ENCODE results near the gene CDH16. TPM values are rescaled to one million over a fixed set of nuclear protein-coding genes. Genes with fewer than 3 reads are reported as not detected.

Gene CDH16
- total RNA-seq, 1 donor from 2014 or later: not detected

- Histone ChIP-seq H3K36me3 (no peaks in the 10 kb centered on the region), H3K4me3 (no peak overlapping the region), H3K9me3 (no peaks in the 10 kb centered on the region), H3K27me3 (ENCODE audit: low read depth) (peaks cover 17% of the 10 kb centered on the region), H3K27ac (no peak overlapping the region), H3K4me1 (peaks cover 6% of the 10 kb centered on the region)
- no peak for ATAC-seq
- intact Hi-C loops (cut with DNase I): no loop called here
- TF ChIP-seq CTCF (IDR thresholded peaks at IDR 0.05): no peak
- DNase-seq: no peak
Observed at GRCh38 chr16:66953462-66954096, 34.9 kb upstream of the CDH16 start.

GRCh38 chr16:66952430-66953110, 33.9 kb upstream of the CDH16 start:
- ATAC-seq (no peak), DNase-seq (no peak)
- Histone ChIP-seq H3K4me1 (peaks cover 12% of the 10 kb centered on the region), H3K9me3 (no peaks in the 10 kb centered on the region), H3K27me3 (ENCODE audit: low read depth) (peaks cover 18% of the 10 kb centered on the region), H3K27ac (no peak overlapping the region), H3K4me3 (no peak overlapping the region), H3K36me3 (no peaks in the 10 kb centered on the region)
- TF ChIP-seq CTCF (IDR thresholded peaks at IDR 0.05): no peak
- intact Hi-C loops (cut with DNase I): no loop called here

GRCh38 chr16:66950971-66951790, 32.5 kb upstream of the CDH16 start:
- H3K27ac ChIP-seq: no peak overlapping the region

GRCh38 chr16:66950437-66950836, 31.8 kb upstream of the CDH16 start:
- no peak overlapping the region for H3K27ac ChIP-seq
- intact Hi-C loops (cut with DNase I): no loop called here
- no peak overlapping the region for H3K4me3 ChIP-seq
- no peaks in the 10 kb centered on the region for H3K9me3 ChIP-seq
- TF ChIP-seq CTCF (IDR thresholded peaks at IDR 0.05): no peak
- ATAC-seq: no peak
- DNase-seq: no peak
- H3K4me1 ChIP-seq: peaks cover 12% of the 10 kb centered on the region
- no peaks in the 10 kb centered on the region for H3K36me3 ChIP-seq
- H3K27me3 ChIP-seq (ENCODE audit: low read depth): peaks cover 18% of the 10 kb centered on the region

More at GRCh38 chr16:66950971-66951790, 32.5 kb upstream of the CDH16 start:
- no peak for TF ChIP-seq CTCF (IDR thresholded peaks at IDR 0.05)
- intact Hi-C loops (cut with DNase I): no loop called here
- DNase-seq: no peak
- peaks cover 12% of the 10 kb centered on the region for H3K4me1 ChIP-seq
- H3K27me3 ChIP-seq (ENCODE audit: low read depth): peaks cover 18% of the 10 kb centered on the region
- no peaks in the 10 kb centered on the region for H3K9me3 ChIP-seq
- no peak overlapping the region for H3K4me3 ChIP-seq
- no peaks in the 10 kb centered on the region for H3K36me3 ChIP-seq
- ATAC-seq: no peak

- Histone ChIP-seq H3K9me3 (no peaks in the 10 kb centered on the region), H3K4me1 (peaks cover 12% of the 10 kb centered on the region), H3K27me3 (ENCODE audit: low read depth) (peaks cover 18% of the 10 kb centered on the region), H3K4me3 (no peak overlapping the region), H3K27ac (no peak overlapping the region), H3K36me3 (peaks cover under 1% of the 10 kb centered on the region)
- ATAC-seq: no peak
- DNase-seq: no peak
- no peak for TF ChIP-seq CTCF (IDR thresholded peaks at IDR 0.05)
- intact Hi-C loops (cut with DNase I): no loop called here
Observed at GRCh38 chr16:66949472-66949871, 30.8 kb upstream of the CDH16 start.
